Measurements from ENCODE around the gene ANO2.
"Not testable (repeated sequence)": the region's sequence is repeated elsewhere in the genome, so short reads cannot be mapped to it uniquely, and the experiment has no call there.

Gene ANO2

DNA sequence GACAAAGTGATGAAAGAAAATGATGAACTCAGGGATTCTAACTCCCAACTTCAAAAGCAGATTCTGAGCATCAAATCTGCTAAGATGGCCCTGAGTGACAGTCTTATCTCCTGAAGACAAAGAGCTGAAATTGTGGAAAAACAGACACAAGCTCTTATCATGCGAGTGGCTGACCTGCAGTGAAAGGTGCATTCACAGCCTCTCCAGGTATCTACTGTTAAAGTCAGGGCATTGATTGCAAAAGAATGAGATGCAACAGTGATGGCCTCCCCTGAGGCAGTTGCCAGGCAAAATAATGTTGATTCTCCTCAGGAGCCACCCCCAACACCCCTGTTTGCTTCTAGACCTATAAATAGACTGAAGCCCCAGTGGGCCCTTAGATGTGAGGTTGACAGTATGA, 126.2 kb downstream of the ANO2 start:
- DNase-seq (ENCODE audit: low spot score), result not testable (repeated sequence)

DNA sequence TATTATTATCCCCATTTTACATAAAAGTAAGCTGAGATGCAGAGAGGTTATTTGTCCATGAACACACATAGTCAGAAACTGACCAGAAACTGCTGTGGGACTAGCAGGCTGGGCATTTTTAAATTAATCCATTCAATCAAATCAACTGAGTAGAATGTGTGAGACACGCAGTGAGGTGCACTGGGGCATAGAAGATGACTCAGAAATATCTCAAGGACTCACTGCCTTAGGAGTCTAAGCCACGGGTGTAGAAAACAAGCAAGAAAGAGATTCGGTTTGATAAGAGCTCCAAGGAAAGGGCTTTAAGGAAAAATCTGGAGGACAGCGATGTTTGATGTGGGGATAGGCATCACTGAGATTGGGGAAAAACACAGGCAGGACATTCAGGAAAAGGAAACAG, 127.8 kb downstream of the ANO2 start:
- no peak for DNase-seq (ENCODE audit: low spot score)

DNA sequence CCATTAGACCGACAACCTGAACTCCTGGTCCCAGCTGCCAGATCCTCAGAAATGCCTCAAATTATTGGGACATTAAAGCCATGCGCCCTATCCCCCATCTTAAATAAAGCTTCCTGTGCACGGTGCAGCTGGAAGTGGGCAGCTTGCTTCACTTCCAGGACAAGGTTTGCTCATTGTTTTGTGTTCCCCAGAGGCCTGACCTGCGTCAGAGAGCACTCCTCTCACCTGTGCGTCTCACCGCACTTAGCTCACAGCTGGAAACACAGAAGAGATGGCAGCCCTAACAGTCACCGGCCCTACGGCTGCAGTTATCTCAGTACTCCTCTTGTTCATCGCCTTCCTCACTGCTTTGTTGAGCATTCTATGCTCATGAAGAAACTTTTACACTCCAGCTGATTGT, 135.5 kb downstream of the ANO2 start:
- no peak for DNase-seq (ENCODE audit: low spot score)

DNA sequence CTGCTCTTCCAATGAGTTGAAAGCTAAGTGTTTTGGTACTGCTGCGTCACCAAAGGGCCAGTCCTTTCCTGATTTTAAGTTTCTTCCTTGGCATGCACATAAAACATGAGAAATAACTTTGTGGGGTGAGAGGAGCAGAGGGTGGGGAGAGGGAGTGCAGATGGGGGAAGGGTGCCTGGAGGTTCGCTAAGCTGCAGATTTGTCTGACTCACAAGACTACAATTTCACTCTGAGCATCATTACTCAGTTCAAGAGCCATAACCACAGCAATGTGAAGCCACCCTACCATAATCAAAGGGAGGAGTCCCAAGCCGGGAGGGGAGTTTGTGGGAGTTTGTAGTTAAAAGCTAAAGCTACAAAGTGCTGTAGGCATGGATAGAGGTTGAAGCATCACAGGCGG, 136.1 kb downstream of the ANO2 start:
- no peak for DNase-seq (ENCODE audit: low spot score)

DNA sequence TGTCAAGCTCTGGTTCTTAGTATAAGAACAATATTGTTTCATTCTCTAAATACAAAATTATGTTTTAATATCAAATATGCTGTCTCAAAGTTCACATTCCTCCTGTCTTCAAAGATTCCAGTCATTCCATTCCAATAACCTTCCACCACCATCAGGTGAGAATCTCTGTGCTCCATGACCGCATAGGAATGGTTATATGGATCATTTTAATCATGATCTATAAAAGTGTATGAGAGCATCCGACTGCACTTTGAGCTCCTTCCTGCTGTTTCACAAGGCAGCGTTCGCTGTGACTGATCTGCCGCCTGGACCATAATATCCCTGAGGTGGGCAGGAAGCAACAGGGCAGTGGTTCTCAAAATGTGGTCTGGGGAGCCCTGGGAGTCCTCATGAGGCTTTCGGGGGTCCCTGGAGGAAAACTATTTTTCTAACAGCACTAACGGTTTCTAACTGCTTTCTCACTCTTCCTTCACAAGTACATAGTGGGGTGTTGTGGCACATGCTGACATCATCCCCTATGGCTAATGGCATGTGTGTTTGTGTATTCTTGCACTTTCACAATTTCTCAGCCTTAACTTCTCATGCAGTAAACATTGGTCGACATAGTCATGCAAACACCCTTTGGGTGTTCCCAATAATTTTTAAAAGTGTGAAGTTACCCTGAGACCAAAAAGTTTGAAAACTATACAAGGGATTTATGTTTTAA, 137.4 kb downstream of the ANO2 start:
- DNase-seq (ENCODE audit: low spot score), result no peak

DNA sequence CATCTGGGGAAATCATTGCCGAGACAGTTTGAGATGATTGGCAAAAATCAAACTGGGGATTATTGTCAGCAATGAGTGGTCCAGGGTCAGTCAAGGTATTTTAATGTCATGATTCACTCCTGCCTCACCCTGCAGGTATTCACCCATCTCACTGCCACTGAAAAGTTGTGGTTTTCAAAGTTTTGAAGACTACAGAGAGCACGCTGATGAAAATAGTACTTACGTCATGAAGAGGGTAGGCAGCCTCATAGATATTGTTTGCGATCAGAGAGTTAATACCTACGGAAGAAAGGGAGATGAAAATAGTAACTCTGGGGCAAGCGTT, 138.0 kb downstream of the ANO2 start:
- DNase-seq (ENCODE audit: low spot score), result no peak

DNA sequence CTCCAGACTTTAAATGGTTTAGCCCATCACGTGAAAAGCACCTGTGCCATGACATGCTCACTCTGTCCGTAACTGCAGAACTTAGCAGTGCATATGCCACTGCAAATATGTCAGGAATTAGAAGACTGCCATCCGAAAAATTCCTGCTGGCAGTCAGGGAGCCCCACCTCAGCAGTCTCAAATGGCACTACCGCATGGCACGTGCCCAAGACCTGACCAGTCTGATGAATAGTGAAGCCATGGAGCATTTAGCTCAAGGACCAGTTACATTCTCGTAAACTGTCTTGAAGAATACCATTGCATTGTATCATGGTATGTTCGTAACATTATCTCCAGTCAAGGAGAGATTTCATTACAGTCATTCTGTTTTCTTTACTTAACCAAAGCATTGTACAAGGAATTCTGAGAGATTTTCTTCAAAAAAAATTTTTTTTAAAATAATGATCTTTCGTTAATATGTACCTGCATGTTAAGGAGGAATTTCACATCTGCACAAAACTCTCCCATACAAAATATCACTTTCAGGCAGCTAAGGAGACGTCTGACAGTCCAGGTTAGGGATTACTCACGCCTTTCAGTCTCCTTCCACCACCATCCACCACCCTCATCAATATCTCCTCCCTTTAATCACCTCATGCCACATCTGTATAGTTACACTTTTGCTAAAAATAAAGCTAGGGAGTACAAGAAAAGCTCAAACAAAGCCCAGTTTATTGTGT, 138.5 kb downstream of the ANO2 start:
- DNase-seq (ENCODE audit: low spot score), result no peak

DNA sequence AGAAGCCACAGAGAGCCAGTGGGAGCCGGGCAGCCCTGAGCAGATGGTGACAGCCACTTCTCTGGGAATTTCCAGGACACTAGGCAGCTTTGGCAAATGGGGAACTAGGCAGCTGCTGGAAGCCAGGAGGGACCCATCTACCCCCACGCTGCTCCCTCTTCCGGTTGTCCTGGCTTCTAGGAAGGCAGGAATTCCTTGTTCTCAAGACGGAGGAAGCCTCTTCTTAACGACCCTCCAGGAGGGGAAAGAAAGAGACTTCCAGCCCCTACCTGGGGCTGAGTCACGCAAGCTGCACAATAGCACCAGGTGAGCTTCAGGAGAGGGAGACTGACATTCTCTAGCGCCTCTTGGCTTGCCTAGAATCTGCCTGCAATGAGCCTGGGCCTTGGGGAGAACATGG, 141.5 kb downstream of the ANO2 start:
- no peak for DNase-seq (ENCODE audit: low spot score)

DNA sequence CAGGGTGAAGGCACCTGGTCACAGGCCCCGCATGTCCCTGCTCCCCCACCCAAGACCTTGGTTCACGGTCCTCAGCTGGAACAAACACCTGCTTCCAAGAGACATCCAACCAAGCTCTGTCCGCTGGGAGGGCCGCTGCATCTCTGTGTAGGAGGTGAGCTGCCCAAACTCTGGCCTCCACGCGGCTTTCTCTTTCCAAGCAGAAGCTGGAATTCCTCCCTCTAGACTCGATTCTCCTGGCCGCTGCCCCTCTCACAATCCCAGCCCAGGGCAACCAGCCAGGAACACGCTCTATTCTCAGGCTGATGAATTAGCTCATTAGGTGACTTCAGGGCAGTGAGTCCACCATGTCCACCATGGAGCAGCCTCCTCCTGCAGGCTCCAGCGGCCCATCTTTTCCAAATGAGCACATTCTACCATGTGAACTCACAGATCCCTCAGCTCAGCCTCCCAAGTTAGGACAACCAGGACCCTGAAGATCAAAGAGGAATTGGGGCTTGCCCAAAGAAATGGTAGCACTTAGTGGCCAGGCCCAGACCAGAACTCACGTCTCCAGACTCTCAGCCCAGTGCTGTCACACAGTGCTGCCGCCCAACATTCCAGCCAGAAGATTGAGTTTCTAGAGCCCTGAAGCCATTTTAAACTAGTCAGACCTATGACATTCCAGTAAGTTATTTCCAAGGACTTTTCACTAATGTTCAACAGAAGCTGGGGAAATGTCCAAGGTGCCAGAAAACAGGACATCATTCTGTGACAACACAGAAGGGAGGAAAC, 146.6 kb downstream of the ANO2 start:
- no peak for DNase-seq (ENCODE audit: low spot score)

DNA sequence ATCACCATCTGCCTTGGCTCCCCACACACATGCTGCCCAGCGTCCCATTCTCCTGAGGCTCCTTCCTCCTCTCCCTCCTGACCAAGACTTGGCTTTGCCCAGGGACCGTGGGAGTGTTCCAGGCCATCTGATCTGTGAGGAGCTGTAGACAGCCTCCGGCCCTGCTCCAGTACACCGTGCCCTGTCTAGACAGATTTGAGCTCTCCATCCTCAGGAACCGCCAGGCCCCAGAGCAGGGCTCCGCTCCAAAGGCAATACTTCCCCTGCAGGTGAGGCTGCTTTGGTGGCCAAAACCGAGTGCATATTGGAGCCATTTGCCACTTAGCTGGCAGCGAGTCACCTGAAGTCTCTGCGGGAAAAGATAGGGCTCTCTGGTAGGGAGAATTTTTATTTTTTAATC, 147.4 kb downstream of the ANO2 start:
- no peak for DNase-seq (ENCODE audit: low spot score)

DNA sequence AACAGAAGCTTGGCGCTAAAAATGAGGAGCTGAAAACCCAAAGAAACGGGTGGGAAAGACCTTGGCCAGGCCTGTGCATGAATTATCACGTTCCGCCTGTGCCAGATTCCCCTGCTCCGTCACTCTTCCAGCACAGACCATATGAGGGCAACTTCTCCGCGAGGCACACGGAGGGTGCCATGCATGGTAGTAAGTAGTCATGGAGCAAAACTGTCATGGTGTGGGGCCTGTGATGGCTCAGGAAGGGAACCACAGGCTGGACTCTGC, 148.2 kb downstream of the ANO2 start:
- DNase-seq (ENCODE audit: low spot score), result no peak

DNA sequence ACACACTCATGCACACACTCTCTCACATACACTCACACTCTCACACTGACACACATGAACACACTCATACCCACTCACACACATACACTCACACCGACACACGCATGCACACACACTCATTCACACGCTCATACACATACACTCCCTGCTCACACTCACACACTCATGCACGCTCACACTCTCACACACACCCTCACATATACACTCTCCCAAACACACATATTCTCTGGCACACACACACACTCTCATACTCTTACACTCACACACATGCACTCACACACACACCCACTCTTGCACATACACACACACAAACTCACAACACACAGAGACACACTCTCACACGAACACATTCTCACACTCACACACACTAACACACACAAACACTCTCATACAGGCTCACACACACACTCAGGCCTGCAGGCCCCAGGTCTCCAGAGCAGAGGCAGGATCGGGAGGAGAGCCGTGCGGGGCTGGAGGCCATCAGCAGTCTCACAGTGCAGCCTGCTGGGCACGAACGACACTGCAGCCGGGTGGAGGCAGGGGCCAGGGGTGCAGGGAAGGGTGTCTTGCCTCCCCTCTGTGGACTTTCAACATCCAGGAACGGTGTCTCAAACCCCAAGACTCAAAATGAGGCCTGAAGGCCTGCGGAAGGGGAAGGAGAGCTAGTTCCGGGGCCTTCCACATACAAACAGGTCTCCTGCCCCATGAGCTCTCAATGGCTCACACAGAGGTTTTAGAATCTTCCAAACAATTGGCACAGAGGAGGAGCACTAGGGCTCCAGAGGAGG, 148.7 kb downstream of the ANO2 start:
- DNase-seq (ENCODE audit: low spot score), result peak; percentile 59

DNA sequence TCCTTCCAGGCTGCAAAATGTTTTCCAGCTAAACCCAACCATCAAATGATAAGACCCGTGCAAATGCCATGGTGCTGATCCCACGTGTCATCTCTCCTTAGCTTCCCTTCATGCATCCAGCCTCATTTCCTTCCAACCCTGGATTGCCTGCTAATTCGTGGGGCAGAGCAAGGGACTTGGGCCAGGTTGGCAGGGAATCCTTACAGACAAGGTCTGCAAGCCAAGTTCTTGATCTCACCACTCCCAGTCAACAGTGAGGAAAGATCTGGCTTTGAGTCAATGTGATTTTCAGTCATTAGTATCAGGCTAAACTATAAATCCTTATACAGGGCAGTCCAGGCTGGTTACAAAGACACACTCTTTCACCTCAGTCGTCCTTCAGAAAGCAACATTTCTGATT, 150.9 kb downstream of the ANO2 start:
- DNase-seq (ENCODE audit: low spot score), result no peak

DNA sequence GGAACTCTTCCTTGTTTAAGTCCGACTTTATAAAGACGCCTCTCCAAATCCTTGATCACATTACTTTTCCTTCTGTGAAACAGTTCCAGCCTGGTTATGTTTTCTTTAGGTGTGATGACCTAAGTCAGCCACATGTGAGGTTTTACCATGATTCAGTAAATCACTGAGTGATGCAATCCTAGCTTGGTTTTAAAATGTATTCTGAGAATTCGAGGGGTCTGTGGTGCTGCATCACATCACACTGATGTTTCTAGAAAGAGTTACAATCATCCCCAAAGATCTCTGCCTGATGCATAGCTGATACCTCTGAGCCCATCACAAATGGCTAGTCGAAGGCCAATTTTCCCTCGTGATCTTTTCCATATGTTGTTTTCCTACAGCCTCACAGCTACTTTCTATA, 152.7 kb downstream of the ANO2 start:
- no peak for DNase-seq (ENCODE audit: low spot score)

DNA sequence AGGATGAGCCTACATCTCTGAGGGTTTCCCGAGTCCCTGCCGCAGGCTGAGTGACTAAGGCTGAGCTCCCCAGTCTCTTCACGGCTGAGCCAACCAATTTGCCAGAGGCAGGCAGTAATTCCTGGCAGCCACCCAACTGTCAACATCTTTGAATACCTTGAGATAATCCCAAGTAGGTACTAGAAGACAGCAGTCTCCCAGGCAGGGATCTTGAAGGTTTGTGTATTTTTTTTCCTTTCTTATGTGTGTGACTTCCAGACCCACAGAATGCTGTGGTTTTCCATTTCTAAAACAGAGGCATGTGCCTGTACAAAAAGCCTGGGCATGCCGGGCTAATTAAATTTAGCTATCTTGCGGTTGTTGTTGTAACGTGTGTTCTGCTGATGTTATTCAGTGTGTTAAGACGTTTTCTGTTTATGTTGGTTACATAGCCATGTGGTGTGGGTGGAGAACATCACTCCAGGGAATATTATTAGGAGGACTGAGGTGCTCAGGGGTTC, 155.5 kb downstream of the ANO2 start:
- no peak for DNase-seq (ENCODE audit: low spot score)

DNA sequence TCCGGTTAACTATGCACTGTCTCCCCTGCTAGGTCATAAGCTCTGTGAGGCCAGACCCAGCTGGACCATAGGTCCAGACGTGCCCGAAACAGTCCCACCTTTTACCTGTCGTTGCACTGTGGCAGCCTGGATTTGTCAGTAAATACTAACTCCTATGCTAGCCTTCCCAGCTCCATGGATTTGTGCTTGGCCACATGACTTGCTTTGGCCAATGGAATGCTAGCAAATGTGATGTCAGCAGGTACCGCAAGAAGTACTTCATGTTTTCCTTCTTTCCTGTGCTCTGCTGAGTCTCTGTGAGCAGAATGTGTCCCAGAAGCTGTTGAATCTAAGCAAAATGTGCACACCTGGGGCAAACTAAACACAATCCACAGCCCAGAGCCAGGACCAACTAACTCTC, 157.2 kb downstream of the ANO2 start:
- DNase-seq (ENCODE audit: low spot score), result no peak

DNA sequence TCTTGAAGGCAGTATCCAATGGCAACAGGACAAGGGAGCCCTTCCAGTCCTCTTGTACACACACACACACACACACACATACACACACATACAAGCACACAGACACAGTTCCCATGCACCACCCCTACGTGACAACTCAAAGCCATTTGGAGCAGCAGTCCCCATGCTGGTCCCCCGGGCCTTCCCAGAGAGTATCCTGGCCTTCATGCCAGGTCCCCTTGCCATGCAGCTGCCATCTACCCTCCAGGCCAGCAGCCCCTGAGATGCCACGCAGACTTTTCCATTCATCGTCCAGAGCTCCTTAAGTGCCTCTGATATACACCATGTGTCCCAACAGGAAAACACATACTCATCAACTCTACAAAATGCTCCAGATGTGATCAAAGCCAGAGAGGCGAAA, 159.5 kb downstream of the ANO2 start:
- no peak for DNase-seq (ENCODE audit: low spot score)

DNA sequence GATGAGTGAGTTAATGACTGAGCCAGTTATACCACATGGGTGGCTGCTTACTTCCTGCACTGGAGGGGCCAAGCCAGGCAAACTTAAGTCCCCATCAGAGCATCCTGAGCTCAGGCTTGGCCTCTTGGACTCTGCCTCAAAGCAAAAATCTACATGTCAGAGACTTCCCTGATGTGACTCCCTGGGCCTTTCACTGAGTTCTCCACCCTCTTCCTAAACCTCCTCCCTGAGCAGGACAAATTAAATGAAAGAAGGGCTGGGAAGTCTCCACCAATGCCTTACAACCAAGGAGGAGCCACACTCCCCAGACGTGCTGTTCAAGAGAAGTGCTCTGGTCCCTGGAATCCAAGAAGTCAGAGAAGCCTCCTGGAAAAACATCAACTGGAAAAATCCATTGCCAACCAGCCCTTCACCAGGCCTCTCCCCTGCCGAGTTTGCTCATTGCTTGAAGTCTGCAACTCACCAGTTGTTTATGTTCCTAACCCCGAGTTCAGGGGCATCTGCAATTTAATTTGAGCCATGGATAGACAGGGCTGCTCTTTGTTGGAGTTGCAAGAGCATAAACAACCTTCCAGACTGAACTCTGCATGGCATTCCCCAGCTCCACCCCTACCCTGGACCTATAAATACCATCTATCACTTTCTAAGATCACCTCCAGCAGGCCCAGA, 160.5 kb downstream of the ANO2 start:
- no peak for DNase-seq (ENCODE audit: low spot score)

DNA sequence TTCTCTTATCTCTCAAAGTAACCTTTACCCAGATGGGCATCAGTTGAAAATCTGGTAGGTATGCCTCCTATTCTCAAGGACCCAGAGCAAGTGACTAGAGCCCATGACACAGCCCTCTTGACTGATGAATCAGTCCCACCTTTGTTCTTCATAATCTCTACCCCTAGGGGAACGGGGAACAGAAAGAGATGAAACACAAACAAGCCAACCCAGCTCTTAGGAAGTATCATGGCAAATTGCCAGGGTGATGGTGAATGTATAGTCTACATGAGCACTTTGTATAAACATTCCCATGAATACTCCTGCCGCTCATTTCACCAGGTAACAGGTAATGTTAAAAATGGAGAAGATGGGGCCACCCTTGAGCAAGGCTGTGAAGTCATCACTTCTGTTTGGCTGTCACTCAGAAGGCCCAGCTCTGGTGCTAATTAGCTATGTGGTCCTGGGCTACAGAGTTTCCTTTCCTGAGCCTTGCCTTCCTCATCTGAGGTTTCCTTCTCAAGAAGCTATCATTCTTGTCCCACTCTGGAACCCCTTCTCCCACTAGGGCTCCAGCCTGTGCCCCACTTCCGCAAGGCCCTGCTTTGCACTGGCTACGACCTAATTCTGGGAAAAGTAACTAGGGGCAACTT, 161.7 kb downstream of the ANO2 start:
- no peak for DNase-seq (ENCODE audit: low spot score)

DNA sequence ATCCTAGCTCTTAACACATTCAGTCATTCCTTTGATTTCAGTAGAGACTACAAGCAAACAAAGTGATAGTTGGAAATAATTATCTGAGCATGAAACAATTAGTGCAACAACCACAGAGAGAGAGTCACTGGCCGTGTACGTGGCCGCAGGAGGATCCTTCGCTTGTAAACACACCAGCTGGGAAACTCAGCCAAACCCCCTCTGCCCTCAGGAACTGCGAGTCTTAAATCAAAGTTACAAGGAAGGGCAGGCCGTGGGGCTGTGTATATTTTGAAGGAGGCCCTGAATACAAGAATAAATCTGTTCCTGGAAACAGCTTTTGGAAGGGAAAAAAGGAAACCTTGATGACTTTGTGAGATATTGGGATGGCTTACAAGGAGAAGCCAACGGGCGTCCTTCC, 164.5 kb downstream of the ANO2 start:
- no peak for DNase-seq (ENCODE audit: low spot score)

DNA sequence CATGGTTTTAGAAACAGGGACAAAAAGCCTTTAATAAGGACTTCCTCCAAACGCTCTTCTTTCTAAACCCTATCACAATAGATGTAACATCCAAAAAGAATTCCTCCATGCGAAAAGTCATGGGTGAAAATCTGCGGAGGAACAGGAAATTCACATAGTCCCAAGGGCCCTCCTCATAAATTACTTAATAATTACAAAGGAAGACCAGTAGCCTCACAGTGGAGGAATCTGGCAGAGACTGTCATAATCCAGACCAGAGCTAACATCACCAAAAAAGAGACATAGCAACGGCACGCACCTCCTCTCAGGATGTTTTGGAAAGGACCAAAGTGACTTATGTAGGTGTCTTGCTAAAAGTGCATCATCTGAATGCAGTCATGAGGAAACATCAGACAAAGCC, 165.7 kb downstream of the ANO2 start:
- no peak for DNase-seq (ENCODE audit: low spot score)

DNA sequence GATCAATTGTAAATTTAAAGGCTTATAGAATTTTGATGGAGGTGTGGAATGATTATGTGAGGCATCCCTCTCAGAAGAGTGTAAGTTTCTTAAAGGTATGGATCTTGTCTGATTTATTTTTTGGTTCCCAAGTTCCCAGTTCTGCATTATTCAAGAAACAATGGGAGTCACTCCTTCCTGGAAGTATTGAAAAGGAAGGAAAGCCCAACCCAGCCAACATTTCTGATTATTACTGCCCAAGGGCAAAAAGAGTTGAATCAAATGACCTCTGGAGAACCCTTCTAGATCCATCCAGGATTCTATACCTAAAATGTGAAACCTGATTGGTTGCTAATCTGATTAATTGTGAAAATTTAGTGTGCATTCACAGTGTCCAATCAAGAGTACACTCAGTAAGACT, 166.2 kb downstream of the ANO2 start:
- no peak for DNase-seq (ENCODE audit: low spot score)
